Transverse colon (tissue), 4 donors: Measurements from ENCODE around the gene NCBP1. TPM values are rescaled to one million over a fixed set of nuclear protein-coding genes. Genes with fewer than 3 reads are reported as not detected.

Experiments
- DNase-seq: peaks from one replicate; pipeline ENCODE4 v3.0.0-alpha.2; 2019
- H3K27ac ChIP-seq, 4 donors: fragments of 200-600 bp; sonication (generic); 2 replicates each; pipeline ENCODE4 v1.5.1; 2016 to 2018; ENCODE audit warnings: inconsistent platforms in 4 of 4
- H3K27me3 ChIP-seq: fragments of 200-600 bp; sonication (generic); 2 replicates; pipeline ENCODE4 v1.5.1; 2017; ENCODE audit warnings: inconsistent platforms
- H3K36me3 ChIP-seq, 4 donors: fragments of 200-600 bp; sonication (generic); 2 replicates each; pipeline ENCODE4 v1.5.1; 2017 to 2019; ENCODE audit warnings: inconsistent platforms in 4 of 4
- H3K4me1 ChIP-seq, 4 donors: fragments of 200-600 bp; sonication (generic); 2 replicates each; pipeline ENCODE4 v1.5.1; 2017 to 2020; ENCODE audit warnings: inconsistent platforms in 4 of 4
- H3K4me3 ChIP-seq, 4 donors: fragments of 200-600 bp; sonication (generic); 1 replicate in 1 of 4; 2 replicates in 3 of 4; pipeline versions ENCODE4 v1.5.1 to v1.6.1; 2017 to 2019; ENCODE audit warnings: inconsistent platforms in 4 of 4
- H3K9me3 ChIP-seq, 2 donors: fragments of 200-600 bp; sonication (generic); 2 replicates each; pipeline ENCODE4 v1.5.1; 2017 to 2019; ENCODE audit warnings: inconsistent platforms in 2 of 2
- CTCF ChIP-seq, 5 experiments: fragments of 200-600 bp in 3 of 5; fragments of 450-650 bp in 2 of 5; sonication (generic) in 3 of 5; IDR thresholded peaks; 1 replicate in 2 of 5; 2 replicates in 3 of 5; pipeline ENCODE4 v1.5.1; 2016 to 2017; ENCODE audit warnings: antibody characterized with exemption in 5 of 5, inconsistent platforms in 3 of 5, mild to moderate bottlenecking in 2 of 5, moderate library complexity in 1 of 5
- EP300 ChIP-seq: sonication (generic); formaldehyde crosslinking; IDR thresholded peaks from one replicate; pipeline ENCODE4 v1.6.1; 2017; ENCODE audit warnings: antibody characterized with exemption, low read depth
- POLR2A ChIP-seq: fragments of 450-650 bp; IDR thresholded peaks from one replicate; pipeline ENCODE4 v1.6.1; 2016; ENCODE audit warnings: antibody characterized with exemption, mild to moderate bottlenecking, moderate library complexity
- POLR2AphosphoS5 ChIP-seq, 3 donors: sonication (generic); formaldehyde crosslinking; IDR thresholded peaks; one replicate each; pipeline ENCODE4 v1.6.1; 2016; ENCODE audit warnings: antibody characterized with exemption in 3 of 3
- WGBS, 2 donors: methylation state at CpG; one replicate each; pipeline ENCODE4 v1.1.5; 2018; ENCODE audit warnings: low coverage in 1 of 2; 5-methylcytosine and 5-hydroxymethylcytosine counted together
- in situ Hi-C, 4 donors: fragments of 200-750 bp; cut with MboI; loops; one replicate each; pipeline versions ENCODE4 v1.15.0 to v1.15.1; 2017; ENCODE audit warnings: low sequenced_read_pairs in 3 of 4, low pct_ligation_motif_present in 1 of 4, low pct_unique_long_range_greater_than_20kb in 1 of 4
- intact Hi-C: fragments of 100-400 bp; cut with DNase I; formaldehyde crosslinking; loops from one replicate; pipeline ENCODE4 v1.15.1; 2023; ENCODE audit warnings: low total_unique reads
- total RNA-seq, 4 donors: library from RNA; depleted of rRNA; stranded (reverse); fragments of >200 nt; gene quantifications; one replicate each; pipeline ENCODE4 v1.1.0, GENCODE V29; 2016

The NCBP1 gene
- total RNA-seq, 4 donors from 2014 or later, result 24.6 to 40.4 (median 30.6) TPM

GRCh38 chr9:97660847-97661246, 27.2 kb downstream of the NCBP1 start:
- peaks cover 0 to 77% (median 36%) of the 10 kb centered on the region in 4 donors for H3K36me3 ChIP-seq
- 86 to 88% methylated on average over 2 of the region's 2 CpGs for WGBS, 2 donors
- TF ChIP-seq POLR2AphosphoS5 (IDR thresholded peaks at IDR 0.05) (no peak), EP300 (no peak), POLR2A (no peak), CTCF (IDR thresholded peaks at IDR 0.05) (no peak)
- no peak overlapping the region for H3K27ac ChIP-seq
- H3K4me1 ChIP-seq, result no peaks in the 10 kb centered on the region
- intact Hi-C loops, result no loop called here
- no peak overlapping the region for H3K4me3 ChIP-seq
- H3K9me3 ChIP-seq, result no peaks in the 10 kb centered on the region
- in situ Hi-C loops, result no loop called here
- no peaks in the 10 kb centered on the region for H3K27me3 ChIP-seq
- no peak for DNase-seq

GRCh38 chr9:97665742-97666141, 32.1 kb downstream of the NCBP1 start:
- Histone ChIP-seq H3K9me3 (no peaks in the 10 kb centered on the region), H3K27me3 (no peaks in the 10 kb centered on the region), H3K4me1 (peaks cover 0 to under 1% (median 0%) of the 10 kb centered on the region in 4 donors), H3K27ac (no peak overlapping the region), H3K36me3 (peaks cover 0 to 78% (median 28%) of the 10 kb centered on the region in 4 donors), H3K4me3 (no peak overlapping the region)
- in situ Hi-C loops (no loop called here), intact Hi-C loops (no loop called here)
- no peak for TF ChIP-seq POLR2AphosphoS5 (IDR thresholded peaks at IDR 0.05)
- no peak for TF ChIP-seq CTCF (IDR thresholded peaks at IDR 0.05)
- no peak for TF ChIP-seq EP300
- TF ChIP-seq POLR2A, result no peak
- no peak for DNase-seq
- 86 to 87% methylated on average over 3 of the region's 3 CpGs for WGBS, 2 donors

GRCh38 chr9:97666907-97667686, 33.5 kb downstream of the NCBP1 start:
- no peak for DNase-seq
- no peak overlapping the region for H3K4me3 ChIP-seq
- no peaks in the 10 kb centered on the region for H3K27me3 ChIP-seq
- peaks cover 0 to 76% (median 32%) of the 10 kb centered on the region in 4 donors for H3K36me3 ChIP-seq
- in situ Hi-C loops, result no loop called here
- H3K27ac ChIP-seq, result no peak overlapping the region
- 77 to 87% methylated on average over 3 to 5 of the region's 5 CpGs for WGBS, 2 donors
- intact Hi-C loops, result no loop called here
- peaks cover 0 to 12% (median 3%) of the 10 kb centered on the region in 4 donors for H3K4me1 ChIP-seq
- TF ChIP-seq EP300 (no peak), POLR2A (no peak), CTCF (IDR thresholded peaks at IDR 0.05) (no peak), POLR2AphosphoS5 (IDR thresholded peaks at IDR 0.05) (no peak)
- no peaks in the 10 kb centered on the region for H3K9me3 ChIP-seq

GRCh38 chr9:97668485-97668884, 34.9 kb downstream of the NCBP1 start:
- DNase-seq, result no peak
- Histone ChIP-seq H3K27me3 (no peaks in the 10 kb centered on the region), H3K27ac (no peak overlapping the region), H3K36me3 (peaks cover 0 to 78% (median 34%) of the 10 kb centered on the region in 4 donors), H3K9me3 (no peaks in the 10 kb centered on the region), H3K4me1 (peaks cover 0 to 14% (median 5%) of the 10 kb centered on the region in 4 donors), H3K4me3 (no peak overlapping the region)
- intact Hi-C loops, result no loop called here
- 92 to 95% methylated on average over 2 to 3 of the region's 3 CpGs for WGBS, 2 donors
- TF ChIP-seq POLR2A (no peak), EP300 (no peak)
- in situ Hi-C loops, result no loop called here
